GM12892 (cell line): ENCODE data around the gene SLC5A6.

Experiments
- POLR2A ChIP-seq: IDR thresholded peaks from 2 replicates; pipeline ENCODE4 v1.6.1; 2011; ENCODE audit warnings: low read depth, low read length, control low read depth
- POLR2AphosphoS5 ChIP-seq: IDR thresholded peaks from 2 replicates; pipeline ENCODE4 v1.6.1; 2011; ENCODE audit warnings: low read depth, low read length, control low read depth
- TAF1 ChIP-seq: IDR thresholded peaks from 2 replicates; pipeline ENCODE4 v1.6.1; 2011; ENCODE audit warnings: low read depth, mild to moderate bottlenecking, control low read depth, low read length, borderline replicate concordance

DNA sequence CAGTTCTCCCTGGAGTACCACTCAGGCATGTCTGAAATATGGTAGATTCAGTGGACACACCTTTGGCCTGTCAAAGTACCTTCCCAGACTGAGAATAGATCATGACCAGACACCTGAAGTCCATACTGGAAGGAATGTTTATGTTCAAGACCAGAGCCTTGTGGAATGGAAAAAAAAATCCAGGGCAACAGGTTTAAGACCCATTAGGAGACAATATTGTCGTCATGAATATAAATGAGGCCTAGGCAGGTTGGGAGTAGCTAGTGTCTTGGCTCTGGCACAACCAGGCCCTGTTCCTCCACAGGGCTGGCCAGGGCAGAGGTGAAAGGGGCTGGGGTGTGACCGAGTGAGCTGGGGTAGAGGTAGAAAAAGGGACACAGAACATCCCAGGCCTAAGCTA is 13.4 kb downstream of the SLC5A6 start:
- TF ChIP-seq POLR2A (no peak), POLR2AphosphoS5 (no peak), TAF1 (no peak)
